COR-L47 (cell line): ENCODE results near the gene KLHL24.
"Not testable (repeated sequence)": the region's sequence is repeated elsewhere in the genome, so short reads cannot be mapped to it uniquely, and the experiment has no call there.

Experiments used
- DNase-seq: peaks from one replicate; lab custom pipeline; 2025; lab: John Stamatoyannopoulos, UW

Gene KLHL24

DNA sequence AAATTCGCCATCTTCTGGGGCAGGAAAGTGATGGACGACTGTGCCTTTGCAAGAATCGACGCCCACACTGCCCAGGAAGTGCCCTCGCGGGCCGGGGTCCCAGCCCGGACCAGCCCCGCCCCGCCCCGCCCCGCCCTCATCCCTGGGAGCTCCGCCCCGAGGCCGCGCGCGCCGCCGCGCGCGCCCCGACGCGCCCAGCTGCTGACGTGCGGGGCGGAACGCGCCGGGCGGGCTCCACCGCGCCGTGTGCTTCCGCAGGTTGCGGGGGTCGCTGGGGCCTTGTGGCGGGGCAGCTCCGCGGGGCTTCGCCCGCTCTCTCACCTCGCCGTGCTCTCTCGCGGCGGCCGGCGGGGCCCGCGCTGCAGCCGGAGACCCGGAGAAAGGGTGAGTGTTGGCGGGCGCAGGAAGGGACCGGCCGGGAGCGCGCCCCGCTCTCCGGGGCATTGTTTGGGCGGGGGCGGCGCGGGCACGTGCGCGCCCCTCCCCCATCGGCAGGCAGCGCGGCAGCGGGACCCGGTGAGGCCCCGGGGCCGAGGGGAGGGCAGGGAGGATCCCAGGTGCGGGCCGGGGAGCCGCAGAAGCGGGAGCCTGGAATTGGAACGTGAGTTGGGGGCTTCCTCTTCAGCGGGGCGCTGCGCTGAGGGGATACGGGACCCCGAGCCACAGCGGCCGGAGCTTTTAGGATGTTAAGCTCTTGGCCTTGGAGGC lies 62.3 kb downstream of the KLHL24 start, which contains the start of gene YEATS2:
Gene YEATS2 (plus strand): TSS at position 188 of the 708 bp plus-strand sequence. CDS start 17,366 bp downstream, outside the sequence.
- DNase-seq = peak; percentile 75

DNA sequence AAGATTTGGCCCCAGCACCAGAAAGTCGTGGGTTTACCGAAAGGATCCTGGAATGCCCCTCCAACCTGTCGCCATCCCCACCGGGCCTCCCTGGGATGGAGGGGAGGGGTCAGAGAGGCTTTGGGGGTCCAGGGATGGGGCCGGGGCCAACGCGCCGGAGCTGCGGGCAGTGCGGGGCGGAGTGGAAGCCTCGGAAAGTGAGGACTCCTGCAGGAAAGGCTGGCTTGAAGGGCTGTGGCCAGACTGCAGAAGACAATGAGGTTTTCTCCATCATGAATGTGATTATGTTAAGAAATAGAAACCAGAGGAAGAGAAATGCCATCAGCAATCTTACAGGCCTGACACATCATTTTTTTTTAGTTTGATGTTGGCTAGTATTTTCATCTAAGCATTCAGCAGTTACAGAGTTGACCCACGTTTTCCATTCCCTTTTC lies 62.9 kb downstream of the KLHL24 start:
- peak; percentile 30 for DNase-seq

DNA sequence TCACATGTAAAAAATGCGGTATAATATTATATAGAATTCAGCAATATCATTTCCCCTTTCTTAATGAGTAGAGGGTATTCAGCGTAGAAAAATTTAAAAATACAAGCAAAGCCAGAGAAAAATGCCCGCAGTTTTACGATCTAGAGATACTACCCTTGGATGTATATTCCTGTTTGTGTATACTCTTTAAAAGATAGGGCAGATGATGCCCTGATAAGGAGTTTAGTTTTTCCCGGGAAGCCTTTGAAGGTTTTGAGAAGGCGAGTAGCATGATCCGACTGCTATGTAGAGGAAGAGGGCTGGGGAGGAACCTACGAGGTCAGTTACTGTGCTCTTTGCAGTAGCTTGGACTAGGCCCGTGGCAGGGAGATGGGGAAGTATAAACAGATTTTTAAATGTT lies 63.3 kb downstream of the KLHL24 start:
- DNase-seq = peak; percentile 40

DNA sequence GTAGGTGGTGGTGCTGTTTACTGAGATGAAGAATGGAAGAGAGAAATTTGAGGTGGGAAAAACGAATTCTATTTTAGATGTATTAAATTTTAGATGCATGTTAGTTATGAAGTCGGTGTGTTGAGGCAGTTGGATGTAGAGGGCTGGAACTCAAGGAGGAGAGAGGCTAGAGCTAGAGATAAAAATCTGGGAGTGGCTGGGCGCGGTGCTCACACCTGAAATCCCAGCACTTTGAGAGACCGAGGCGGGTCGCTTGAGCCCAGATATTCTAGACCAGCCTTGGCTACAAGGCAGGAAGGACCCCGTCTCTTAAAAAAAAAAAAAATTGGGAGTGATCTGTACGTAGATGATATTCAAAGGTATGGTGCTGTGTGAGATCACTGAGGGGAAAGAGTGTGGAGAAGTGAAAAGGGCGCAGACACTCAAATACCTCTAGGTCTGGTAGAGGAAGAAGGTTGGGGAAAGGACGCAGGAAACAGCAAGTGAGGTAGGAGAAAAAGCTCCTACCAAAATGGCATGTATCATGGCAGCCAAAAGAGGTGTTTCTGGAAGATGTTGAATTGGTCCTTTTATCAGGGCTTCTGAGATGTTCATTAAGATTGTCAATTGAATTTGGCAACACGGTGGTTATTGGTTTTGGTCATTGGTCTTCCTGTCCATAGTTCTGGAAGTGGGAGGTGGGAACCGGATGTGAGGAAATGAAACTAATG lies 64.0 kb downstream of the KLHL24 start:
- no peak for DNase-seq

DNA sequence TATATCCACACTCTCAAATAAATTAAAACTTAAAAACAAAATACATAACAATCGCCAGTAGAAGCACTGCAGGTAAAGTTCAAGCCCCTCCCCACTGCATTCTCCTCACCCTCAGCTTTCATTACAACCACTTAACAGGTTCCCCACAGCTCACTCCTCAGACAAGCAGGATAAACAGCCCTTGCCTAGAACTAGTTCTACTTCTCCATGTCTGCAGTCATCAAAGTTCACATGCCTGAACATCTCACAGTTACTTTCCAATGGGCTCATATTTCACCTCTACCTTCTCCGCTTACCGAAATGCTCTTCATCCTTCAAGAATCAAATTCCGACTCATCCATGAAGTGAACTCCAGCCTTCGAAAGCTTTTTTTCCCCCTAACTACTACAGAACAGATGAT lies 66.3 kb downstream of the KLHL24 start:
- DNase-seq = no peak

DNA sequence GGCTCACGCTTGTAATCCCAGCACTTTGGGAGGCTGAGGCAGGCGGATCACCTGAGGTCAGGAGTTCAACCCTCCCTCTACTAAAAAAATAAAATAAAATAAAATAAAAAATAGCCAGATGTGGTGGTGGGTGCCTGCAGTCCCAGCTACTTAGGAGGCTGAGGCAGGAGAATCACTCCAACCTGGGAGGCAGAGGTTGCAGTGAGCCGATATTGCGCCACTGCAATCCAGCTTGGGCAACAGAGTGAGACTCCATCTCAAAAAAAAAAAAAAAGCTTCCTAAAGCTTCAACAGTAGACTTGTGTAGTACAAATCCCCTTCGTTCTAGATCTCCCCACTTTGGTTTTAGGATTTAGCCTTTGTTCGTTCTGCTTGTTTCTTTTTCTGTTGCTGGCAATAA lies 68.5 kb downstream of the KLHL24 start:
- not testable (repeated sequence) for DNase-seq

DNA sequence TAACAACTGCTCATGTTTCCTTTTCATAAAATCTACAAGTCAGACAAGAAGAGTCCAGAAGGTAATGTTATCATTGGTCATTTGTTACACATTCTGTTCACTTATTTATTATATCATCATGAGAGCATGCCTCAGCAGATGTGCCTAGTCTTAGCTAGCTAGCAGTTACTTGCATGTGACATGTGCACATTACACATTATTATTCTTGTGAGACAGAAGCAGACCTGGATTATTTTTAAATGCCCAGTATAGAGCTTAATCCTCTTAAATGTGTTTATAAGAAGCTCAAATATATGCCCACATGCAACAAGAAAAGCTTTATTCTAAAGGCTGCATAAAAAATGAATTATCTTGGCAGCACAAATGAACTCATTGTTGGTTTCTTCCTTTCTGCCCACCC lies 74.8 kb downstream of the KLHL24 start:
- no peak for DNase-seq

DNA sequence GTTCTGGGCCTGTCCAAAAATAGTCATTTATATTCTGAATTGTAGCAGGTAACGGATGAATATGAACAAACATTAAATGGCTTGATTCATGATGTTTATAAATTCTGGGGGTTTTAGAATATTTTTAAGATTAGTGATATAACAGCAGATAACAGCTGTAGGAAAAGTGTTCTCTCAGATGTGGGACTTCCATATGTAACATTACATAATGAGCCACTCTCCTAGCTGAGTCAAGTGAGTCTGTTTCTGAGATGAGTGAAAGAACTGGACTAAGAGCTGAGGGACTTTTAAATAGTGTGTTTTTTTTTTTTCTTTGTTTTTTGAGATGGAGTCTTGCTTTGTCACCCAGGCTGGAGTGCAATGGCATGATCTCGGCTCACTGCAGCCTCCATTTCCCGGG lies 76.1 kb downstream of the KLHL24 start:
- DNase-seq = no peak

DNA sequence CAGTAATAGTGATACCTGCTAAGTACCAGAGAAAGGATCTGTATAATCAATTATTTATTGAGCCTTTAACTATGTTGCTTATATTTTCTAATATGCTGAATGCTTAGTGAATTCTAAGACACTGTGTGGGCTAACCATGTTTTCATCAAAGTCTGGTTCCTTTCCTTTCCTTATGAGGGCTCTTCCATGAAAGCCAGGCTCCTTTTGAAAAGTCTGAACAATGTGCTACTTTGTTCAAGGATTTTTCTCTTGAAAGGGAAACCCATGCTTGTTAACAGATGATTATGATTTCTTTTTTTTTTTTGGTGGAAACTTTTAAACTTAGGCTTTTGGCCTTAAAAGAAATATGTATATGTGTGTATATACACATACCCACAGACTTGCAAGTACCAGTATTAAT lies 79.2 kb downstream of the KLHL24 start:
- DNase-seq = no peak

DNA sequence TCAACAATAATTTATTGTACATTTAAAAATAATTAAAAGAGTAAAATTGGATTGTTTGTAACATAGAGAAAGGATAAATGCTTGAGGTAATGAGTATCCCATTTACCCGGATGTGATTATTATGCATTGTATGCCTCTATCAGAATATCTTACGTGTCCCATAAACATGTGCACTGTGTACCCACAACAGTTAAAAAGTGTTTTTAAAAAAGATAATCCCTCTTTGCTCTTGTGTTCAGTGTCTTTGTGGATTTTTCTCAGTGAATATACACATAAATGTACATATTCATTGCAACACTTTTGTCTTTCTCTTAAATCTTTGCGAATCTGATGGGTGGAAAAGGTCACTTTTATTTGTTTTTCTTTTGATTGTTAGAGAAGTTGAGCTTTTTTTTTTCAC lies 82.6 kb downstream of the KLHL24 start:
- no peak for DNase-seq

DNA sequence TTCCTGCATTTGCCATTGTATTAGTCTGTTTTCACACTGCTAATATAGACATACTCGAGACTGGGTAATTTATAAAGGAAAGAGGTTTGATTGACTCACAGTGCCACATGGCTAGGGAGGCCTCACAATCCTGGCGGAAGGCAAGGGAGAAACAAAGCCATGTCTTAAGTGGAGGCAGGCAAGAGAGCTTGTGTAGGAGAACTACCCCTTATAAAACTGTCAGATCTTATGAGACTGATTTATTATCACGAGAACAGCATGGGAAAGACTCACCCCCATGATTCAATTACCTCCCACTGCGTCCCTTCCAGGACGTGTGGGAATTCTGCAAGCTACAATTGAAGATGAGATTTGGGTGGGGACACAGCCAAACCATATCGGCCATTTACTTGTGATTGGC lies 90.0 kb downstream of the KLHL24 start:
- DNase-seq = no peak

DNA sequence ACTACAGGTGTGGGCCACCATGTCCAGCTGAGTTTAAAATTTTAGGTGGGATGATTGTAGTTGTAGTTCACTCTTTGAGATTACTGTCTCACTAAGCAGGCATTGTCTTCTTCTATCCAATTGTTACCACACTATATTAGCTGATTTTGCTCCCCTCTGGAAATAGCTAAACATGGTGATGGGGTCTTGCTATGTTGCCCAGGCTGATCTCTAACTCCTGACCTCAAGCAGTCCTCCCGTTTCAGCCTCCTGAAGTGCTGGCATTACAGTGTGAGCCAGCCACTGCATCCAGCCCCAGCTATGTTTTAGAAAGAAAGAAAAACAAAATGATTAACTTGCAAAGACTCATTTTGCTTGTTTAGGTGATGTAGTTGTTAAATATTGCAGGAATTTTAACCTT lies 92.8 kb downstream of the KLHL24 start:
- DNase-seq = no peak

DNA sequence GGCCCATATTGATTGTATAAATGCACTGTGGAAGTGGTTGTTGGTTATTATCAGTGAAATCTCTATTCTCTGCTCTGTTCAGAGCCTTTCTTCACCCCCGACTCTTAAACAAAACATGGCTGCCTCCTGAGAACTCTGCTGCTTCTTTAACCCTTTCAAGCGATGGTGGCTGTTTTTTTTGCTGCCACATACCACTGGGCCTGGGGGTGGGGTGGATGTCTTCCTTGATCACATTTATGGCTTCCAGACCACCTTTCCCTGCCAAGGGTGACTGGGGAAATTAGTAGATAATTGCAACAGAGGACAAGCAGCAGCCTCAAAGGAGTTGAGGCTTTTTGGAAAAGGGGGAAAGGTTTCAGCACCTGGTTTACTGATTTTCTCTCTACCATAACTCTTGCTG lies 94.9 kb downstream of the KLHL24 start:
- DNase-seq = no peak

DNA sequence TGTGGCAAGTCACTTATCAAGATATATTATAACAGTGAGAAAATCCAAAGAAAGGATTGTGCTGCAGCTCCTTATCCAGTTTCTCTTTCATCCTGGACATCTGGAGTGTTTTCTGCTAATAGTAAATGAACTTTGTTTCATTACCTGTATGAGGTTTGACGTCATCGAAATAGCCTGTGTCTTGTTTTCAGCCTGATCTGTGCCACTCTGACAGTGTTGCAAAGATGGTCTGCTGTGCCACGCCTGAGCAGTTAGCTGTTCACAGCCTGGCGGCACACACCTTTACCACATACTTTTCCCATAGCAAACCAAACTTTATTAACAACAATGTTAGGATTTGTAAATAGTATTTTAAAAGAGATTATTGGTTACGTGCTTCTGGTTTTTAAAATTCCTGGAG lies 96.2 kb downstream of the KLHL24 start:
- no peak for DNase-seq

DNA sequence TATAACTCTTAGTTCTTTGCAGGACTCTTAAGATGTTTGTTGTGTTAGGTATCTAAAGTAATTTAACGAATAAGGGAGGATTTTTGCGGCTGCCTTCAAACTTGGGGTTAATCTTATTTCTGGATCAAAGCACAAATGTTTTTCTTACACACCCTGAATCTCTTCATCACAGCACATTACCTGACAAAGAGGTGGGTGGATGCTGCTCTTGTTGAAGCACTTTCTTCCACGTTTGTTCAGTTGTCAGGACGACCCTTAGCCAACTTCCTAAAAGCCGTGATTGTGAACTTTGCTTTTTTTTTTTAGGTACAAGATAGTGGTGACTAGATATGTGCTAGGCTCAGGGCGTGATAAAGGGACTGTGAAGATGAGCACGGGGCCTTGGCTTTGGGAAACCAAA lies 98.1 kb downstream of the KLHL24 start:
- DNase-seq = no peak
